DND-41 (cell line): Measurements from ENCODE around the gene DNAJC6.

Source experiments
- ATAC-seq: fragments of 200-7000 bp; cut with Tn5 transposase; 3 replicates; pipeline ENCODE4 v1.9.1; 2021; ENCODE audit warnings: low read depth; ENCODE audit not compliant: insufficient read depth
- DNase-seq: peaks from one replicate; pipeline ENCODE4 v3.0.0-alpha.2; 2020
- H2AFZ ChIP-seq: 2 replicates; pipeline ENCODE4 v1.6.0; 2012; ENCODE audit warnings: low read depth, low read length
- H3K27ac ChIP-seq: 2 replicates; pipeline ENCODE4 v1.5.1; 2012; ENCODE audit warnings: low read length, inconsistent platforms
- H3K27me3 ChIP-seq: fragments of 200-600 bp; sonication (generic); 2 replicates; pipeline ENCODE4 v1.6.0; 2012; ENCODE audit warnings: low read length, mild to moderate bottlenecking, inconsistent platforms; ENCODE audit not compliant: insufficient read depth, poor library complexity
- H3K36me3 ChIP-seq: 2 replicates; pipeline ENCODE4 v1.5.1; 2012; ENCODE audit warnings: low read length, inconsistent platforms; ENCODE audit not compliant: insufficient read depth
- H3K4me1 ChIP-seq: 2 replicates; pipeline ENCODE4 v1.5.1; 2012; ENCODE audit warnings: mild to moderate bottlenecking, low read length; ENCODE audit not compliant: insufficient read depth
- H3K4me2 ChIP-seq: 2 replicates; pipeline ENCODE4 v1.6.0; 2012; ENCODE audit warnings: mild to moderate bottlenecking, moderate library complexity, low read length, inconsistent platforms; ENCODE audit not compliant: insufficient read depth
- H3K4me3 ChIP-seq, 2 experiments: fragments of 200-600 bp in 1 of 2; shearing (Covaris generic) in 1 of 2; 2 replicates each; pipeline ENCODE4 v1.5.1; 2012 to 2016; ENCODE audit warnings: inconsistent platforms in 2 of 2, low read length in 2 of 2, mild to moderate bottlenecking in 2 of 2, low read depth in 1 of 2, moderate library complexity in 1 of 2
- H3K79me2 ChIP-seq: 2 replicates; pipeline ENCODE4 v1.6.0; 2012; ENCODE audit warnings: low read length, inconsistent platforms; ENCODE audit not compliant: insufficient read depth
- H3K9ac ChIP-seq: 2 replicates; pipeline ENCODE4 v1.6.0; 2012; ENCODE audit warnings: low read depth, mild to moderate bottlenecking, inconsistent platforms, low read length, moderate library complexity
- H3K9me3 ChIP-seq: 2 replicates; pipeline ENCODE4 v1.5.1; 2012; ENCODE audit warnings: low read length, moderate library complexity, mild to moderate bottlenecking, inconsistent platforms; ENCODE audit not compliant: insufficient read depth, severe bottlenecking
- H4K20me1 ChIP-seq: 2 replicates; pipeline ENCODE4 v1.6.0; 2012; ENCODE audit warnings: low read length; ENCODE audit not compliant: insufficient read depth
- CTCF ChIP-seq: IDR thresholded peaks from 2 replicates; pipeline ENCODE4 v1.5.1; 2012; ENCODE audit warnings: borderline replicate concordance, low read length, moderate library complexity, mild to moderate bottlenecking; ENCODE audit not compliant: poor library complexity, severe bottlenecking; ENCODE audit errors: extremely low read depth
- EZH2 ChIP-seq: IDR thresholded peaks from 3 replicates; pipeline ENCODE4 v1.6.1; 2012; ENCODE audit warnings: borderline replicate concordance, low read depth, mild to moderate bottlenecking, moderate library complexity, low read length, inconsistent platforms; ENCODE audit not compliant: severe bottlenecking

Gene DNAJC6

GRCh38 chr1:65429806-65430205 lies 120.5 kb downstream of the DNAJC6 start:
- no peaks in the 10 kb centered on the region for H3K4me1 ChIP-seq
- no peaks in the 10 kb centered on the region; the same call in 1 of the 2 replicates for H4K20me1 ChIP-seq
- H2AFZ ChIP-seq = no peak overlapping the region
- H3K9me3 ChIP-seq = no peaks in the 10 kb centered on the region
- TF ChIP-seq EZH2 = no peak
- TF ChIP-seq CTCF = no peak
- H3K27me3 ChIP-seq = no peaks in the 10 kb centered on the region
- no peaks in the 10 kb centered on the region for H3K79me2 ChIP-seq
- H3K36me3 ChIP-seq = peaks cover 42% of the 10 kb centered on the region
- no peak overlapping the region for H3K4me3 ChIP-seq
- no peak overlapping the region for H3K9ac ChIP-seq
- DNase-seq (no peak), ATAC-seq (no peak)
- no peak overlapping the region for H3K4me2 ChIP-seq
- no peak overlapping the region for H3K27ac ChIP-seq

- peak; percentile 62; the same call in 2 of the 3 replicates for ATAC-seq
- Histone ChIP-seq H3K36me3 (peaks cover 32% of the 10 kb centered on the region; the same call in 1 of the 2 replicates), H3K27ac (no peak overlapping the region), H3K9me3 (no peaks in the 10 kb centered on the region), H3K79me2 (no peaks in the 10 kb centered on the region), H3K9ac (no peak overlapping the region), H3K4me1 (no peaks in the 10 kb centered on the region), H3K27me3 (no peaks in the 10 kb centered on the region), H3K4me2 (no peak overlapping the region), H2AFZ (no peak overlapping the region), H3K4me3 (no peak overlapping the region), H4K20me1 (no peaks in the 10 kb centered on the region; the same call in 1 of the 2 replicates)
- no peak for DNase-seq
- TF ChIP-seq CTCF (peak; percentile 66), EZH2 (no peak)
Measured at GRCh38 chr1:65431111-65431705, 121.9 kb downstream of the DNAJC6 start.

GRCh38 chr1:65432918-65433317 lies 123.6 kb downstream of the DNAJC6 start:
- DNase-seq (no peak), ATAC-seq (no peak)
- Histone ChIP-seq H4K20me1 (no peaks in the 10 kb centered on the region; the same call in 1 of the 2 replicates), H3K27ac (no peak overlapping the region), H3K9ac (no peak overlapping the region), H3K4me1 (no peaks in the 10 kb centered on the region), H3K27me3 (no peaks in the 10 kb centered on the region), H3K4me2 (no peak overlapping the region), H3K36me3 (peaks cover 24% of the 10 kb centered on the region; the same call in 1 of the 2 replicates), H3K79me2 (no peaks in the 10 kb centered on the region), H2AFZ (no peak overlapping the region), H3K9me3 (no peaks in the 10 kb centered on the region), H3K4me3 (no peak overlapping the region)
- no peak for TF ChIP-seq CTCF
- no peak for TF ChIP-seq EZH2

- no peak overlapping the region for H2AFZ ChIP-seq
- no peak overlapping the region for H3K4me3 ChIP-seq
- ATAC-seq = no peak
- no peaks in the 10 kb centered on the region for H3K4me1 ChIP-seq
- no peaks in the 10 kb centered on the region for H3K27me3 ChIP-seq
- H3K9me3 ChIP-seq = no peaks in the 10 kb centered on the region
- no peak overlapping the region for H3K9ac ChIP-seq
- H3K36me3 ChIP-seq = peaks cover 20% of the 10 kb centered on the region; the same call in 1 of the 2 replicates
- no peak overlapping the region for H3K4me2 ChIP-seq
- no peaks in the 10 kb centered on the region for H3K79me2 ChIP-seq
- no peak for DNase-seq
- H3K27ac ChIP-seq = no peak overlapping the region
- no peaks in the 10 kb centered on the region; the same call in 1 of the 2 replicates for H4K20me1 ChIP-seq
- TF ChIP-seq CTCF (peak; percentile 15), EZH2 (no peak)
Measured at GRCh38 chr1:65434255-65434654, 124.9 kb downstream of the DNAJC6 start.
